Endothelial cell of hepatic sinusoid (primary cell): ENCODE data around the gene ADAM19.
"Not testable (repeated sequence)": the region's sequence is repeated elsewhere in the genome, so short reads cannot be mapped to it uniquely, and the experiment has no call there.

Experiments
- in situ Hi-C: cut with HindIII; loops from 2 replicates; pipeline ENCODE4 v1.10.0; 2017; ENCODE audit warnings: low sequenced_read_pairs

Gene ADAM19

DNA sequence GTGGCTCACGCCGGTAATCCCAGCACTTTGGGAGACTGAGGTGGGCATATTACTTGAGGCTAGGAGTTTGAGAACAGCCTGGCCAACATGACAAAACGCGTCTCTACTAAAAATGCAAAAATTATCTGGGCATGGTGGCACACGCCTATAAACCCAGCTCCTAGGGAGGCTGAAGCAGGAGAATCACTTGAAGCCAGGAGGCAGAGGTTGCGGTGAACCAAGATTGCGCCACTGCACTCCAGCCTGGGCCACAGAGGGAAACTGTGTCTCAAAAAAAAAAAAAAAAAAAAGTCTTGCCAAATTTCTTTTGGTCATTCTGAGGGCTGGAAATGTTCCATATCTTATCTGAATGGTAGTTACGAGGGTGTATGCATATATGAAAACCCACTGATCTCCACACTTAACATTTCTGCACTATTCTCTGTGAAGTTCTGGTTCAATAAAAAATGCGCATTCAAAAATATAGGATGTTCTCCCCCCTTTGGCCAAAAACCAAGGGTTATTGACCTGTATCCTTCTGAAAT lies 129.1 kb downstream of the ADAM19 start:
- in situ Hi-C loops: no loop called here

DNA sequence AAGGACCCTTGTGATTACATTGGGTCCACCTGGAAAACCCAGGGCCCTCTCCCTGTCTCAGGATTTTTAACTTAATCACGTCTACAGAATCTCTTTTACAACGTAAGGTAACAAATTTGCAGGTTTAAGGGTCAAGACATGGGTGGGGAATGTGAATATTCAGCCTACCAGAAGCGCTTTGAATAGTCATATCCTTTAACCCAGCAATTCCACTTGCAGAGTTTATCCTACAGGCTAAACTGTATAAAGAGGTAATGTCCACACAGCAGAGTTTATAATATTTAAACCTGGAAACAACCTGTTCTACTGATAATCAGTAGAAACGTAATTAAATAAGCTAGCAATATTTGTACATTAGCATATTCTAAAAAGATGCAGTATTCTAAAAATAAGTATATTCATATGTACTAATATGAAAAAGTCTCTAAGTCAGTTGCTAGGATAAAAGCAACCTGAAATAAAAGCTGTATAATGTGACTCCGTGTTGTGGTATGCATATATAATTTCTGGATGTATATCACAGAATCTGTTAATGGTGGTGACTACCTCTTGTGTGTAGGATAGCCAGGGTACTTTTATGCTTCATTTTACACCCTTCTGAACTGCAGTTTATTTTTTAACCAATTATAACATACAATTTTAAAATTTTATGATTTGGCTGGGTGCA lies 129.7 kb downstream of the ADAM19 start:
- in situ Hi-C loops: no loop called here

DNA sequence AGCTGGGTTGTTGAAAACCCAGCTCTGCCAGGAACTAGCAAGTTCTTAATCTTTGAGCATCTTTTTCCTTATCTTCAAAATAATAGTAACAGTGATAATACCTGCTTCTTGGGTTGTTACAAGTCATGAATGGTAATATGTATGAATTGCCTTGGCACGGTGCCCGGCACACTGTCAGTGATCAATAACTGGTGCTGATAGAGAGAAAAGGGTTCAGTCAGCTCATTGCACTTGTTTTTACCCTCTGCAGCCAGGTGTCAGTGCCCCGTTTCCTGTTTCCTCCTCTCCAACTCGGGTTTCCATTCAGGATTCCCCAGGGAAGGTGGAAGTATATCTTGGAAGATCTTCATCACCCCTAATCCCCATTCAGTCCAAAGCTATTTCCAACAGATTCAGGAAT lies 131.4 kb downstream of the ADAM19 start:
- in situ Hi-C loops: no loop called here

DNA sequence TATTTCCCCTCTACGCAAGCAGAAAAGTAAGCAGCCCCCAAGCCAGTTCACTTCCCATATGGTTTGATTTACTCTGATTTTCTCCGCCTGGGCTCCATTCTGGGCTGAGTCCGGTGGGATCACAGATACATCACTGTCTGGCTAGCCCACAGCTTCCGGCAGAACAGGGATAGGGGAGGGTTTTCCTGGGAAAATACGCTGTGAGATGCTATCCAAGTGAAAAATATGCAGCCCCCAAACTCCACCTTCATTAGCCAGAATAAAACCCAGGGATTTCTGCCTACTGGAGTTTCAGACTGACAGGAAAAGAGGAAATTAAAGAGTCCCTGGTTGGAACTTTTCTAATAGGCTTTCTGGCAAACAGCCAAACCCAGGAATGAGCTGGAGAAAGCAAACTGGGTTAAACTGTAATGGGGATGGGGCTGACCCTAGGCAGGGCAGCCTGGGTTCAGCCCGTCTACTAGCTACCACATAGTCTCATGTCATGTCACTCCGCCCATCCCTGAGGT lies 132.5 kb downstream of the ADAM19 start:
- in situ Hi-C loops: no loop called here

GRCh38 chr5:157434096-157434495 lies 141.5 kb downstream of the ADAM19 start:
- in situ Hi-C loops: no loop called here

GRCh38 chr5:157431544-157432200 lies 143.9 kb downstream of the ADAM19 start:
- in situ Hi-C loops: no loop called here

DNA sequence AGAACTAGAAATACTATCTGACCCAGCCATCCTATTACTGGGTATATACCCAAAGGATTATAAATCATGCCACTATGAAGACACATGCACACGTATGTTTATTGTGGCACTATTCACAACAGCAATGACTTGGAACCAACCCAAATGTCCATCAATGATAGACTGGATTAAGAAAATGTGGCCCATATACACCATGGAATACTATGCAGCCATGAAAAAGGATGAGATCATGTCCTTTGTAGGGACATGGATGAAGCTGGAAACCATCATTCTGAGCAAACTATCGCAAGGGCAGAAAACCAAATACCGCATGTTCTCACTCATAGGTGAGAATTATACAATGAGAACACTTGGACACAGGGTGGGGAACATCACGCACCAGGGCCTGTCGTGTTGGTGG lies 145.7 kb downstream of the ADAM19 start:
- in situ Hi-C loops: not testable (repeated sequence)
